Neutrophil (primary cell): ENCODE measurements around the gene ATP9A.

Experiments
- H3K27ac ChIP-seq: fragments of 200-600 bp; sonication (generic); 2 replicates; pipeline ENCODE4 v1.5.1; 2016; ENCODE audit warnings: mild to moderate bottlenecking, moderate library complexity
- H3K27me3 ChIP-seq: fragments of 200-600 bp; sonication (generic); 2 replicates; pipeline ENCODE4 v1.6.0; 2016; ENCODE audit warnings: mild to moderate bottlenecking
- H3K36me3 ChIP-seq: fragments of 200-600 bp; sonication (generic); 2 replicates; pipeline ENCODE4 v1.5.1; 2017
- H3K4me1 ChIP-seq, 2 experiments: fragments of 200-600 bp in 1 of 2; sonication (generic) in 1 of 2; 1 replicate in 1 of 2; 2 replicates in 1 of 2; pipeline versions ENCODE4 v1.5.1 to v1.6.1; 2013 to 2016; ENCODE audit warnings: low read depth in 1 of 2, low read length in 1 of 2, mild to moderate bottlenecking in 1 of 2, moderate library complexity in 1 of 2; ENCODE audit not compliant: control insufficient read depth in 1 of 2, insufficient read depth in 1 of 2
- H3K4me3 ChIP-seq, 2 experiments: fragments of 200-600 bp in 1 of 2; sonication (generic) in 1 of 2; 1 replicate in 1 of 2; 2 replicates in 1 of 2; pipeline ENCODE4 v1.5.1; 2013 to 2016; ENCODE audit warnings: low read depth in 1 of 2, low read length in 1 of 2, mild to moderate bottlenecking in 1 of 2, moderate library complexity in 1 of 2
- H3K9me3 ChIP-seq: fragments of 200-600 bp; sonication (generic); 2 replicates; pipeline ENCODE4 v1.5.1; 2016
- CTCF ChIP-seq: fragments of 200-600 bp; sonication (generic); IDR thresholded peaks from 2 replicates; pipeline ENCODE4 v1.5.1; 2016; ENCODE audit warnings: antibody characterized with exemption

Gene ATP9A

GRCh38 chr20:51608061-51608460, 160.1 kb downstream of the ATP9A start:
- H3K4me1 ChIP-seq: no peaks in the 10 kb centered on the region
- H3K36me3 ChIP-seq: no peaks in the 10 kb centered on the region
- H3K4me3 ChIP-seq: no peak overlapping the region
- H3K27ac ChIP-seq: no peak overlapping the region
- no peaks in the 10 kb centered on the region for H3K9me3 ChIP-seq
- H3K27me3 ChIP-seq: no peaks in the 10 kb centered on the region
- no peak for TF ChIP-seq CTCF

- TF ChIP-seq CTCF: no peak
- no peaks in the 10 kb centered on the region for H3K36me3 ChIP-seq
- no peaks in the 10 kb centered on the region for H3K4me1 ChIP-seq
These were observed 161.0 kb downstream of the ATP9A start for GRCh38 chr20:51607170-51607569.

GRCh38 chr20:51604851-51605250, 163.3 kb downstream of the ATP9A start:
- Histone ChIP-seq H3K36me3 (no peaks in the 10 kb centered on the region), H3K27me3 (no peaks in the 10 kb centered on the region), H3K4me3 (no peak overlapping the region), H3K27ac (no peak overlapping the region), H3K9me3 (no peaks in the 10 kb centered on the region), H3K4me1 (no peaks in the 10 kb centered on the region)
- TF ChIP-seq CTCF: no peak

More at GRCh38 chr20:51607170-51607569, 161.0 kb downstream of the ATP9A start:
- H3K4me3 ChIP-seq: no peak overlapping the region
- no peaks in the 10 kb centered on the region for H3K27me3 ChIP-seq
- H3K27ac ChIP-seq: no peak overlapping the region
- H3K9me3 ChIP-seq: no peaks in the 10 kb centered on the region

GRCh38 chr20:51602131-51602530, 166.1 kb downstream of the ATP9A start:
- no peak for TF ChIP-seq CTCF
- no peaks in the 10 kb centered on the region for H3K9me3 ChIP-seq
- no peaks in the 10 kb centered on the region for H3K27me3 ChIP-seq
- no peak overlapping the region for H3K4me3 ChIP-seq
- H3K27ac ChIP-seq: no peak overlapping the region
- no peaks in the 10 kb centered on the region for H3K4me1 ChIP-seq
- H3K36me3 ChIP-seq: no peaks in the 10 kb centered on the region

DNA sequence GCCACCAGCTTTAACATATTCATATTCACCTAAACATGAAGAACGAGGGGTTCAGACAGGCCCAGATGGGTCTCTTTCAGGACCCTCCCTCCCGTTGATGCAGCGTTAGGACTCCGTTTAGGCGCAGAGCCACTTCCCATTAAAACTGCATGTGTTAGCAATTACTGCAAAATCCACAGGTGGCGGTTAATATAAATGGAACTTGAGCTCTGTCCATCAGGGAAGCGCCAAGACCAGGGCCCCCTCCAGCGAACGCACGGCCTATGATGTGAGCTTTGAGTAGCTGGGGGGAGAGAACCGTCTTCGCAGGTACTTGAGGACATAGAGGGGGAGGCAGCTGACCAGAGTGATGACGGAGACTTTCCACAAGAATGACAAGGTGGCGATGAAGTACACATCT, 167.2 kb downstream of the ATP9A start:
- Histone ChIP-seq H3K4me1 (no peaks in the 10 kb centered on the region), H3K36me3 (no peaks in the 10 kb centered on the region), H3K27ac (no peak overlapping the region), H3K27me3 (no peaks in the 10 kb centered on the region), H3K4me3 (no peak overlapping the region), H3K9me3 (no peaks in the 10 kb centered on the region)
- no peak for TF ChIP-seq CTCF

DNA sequence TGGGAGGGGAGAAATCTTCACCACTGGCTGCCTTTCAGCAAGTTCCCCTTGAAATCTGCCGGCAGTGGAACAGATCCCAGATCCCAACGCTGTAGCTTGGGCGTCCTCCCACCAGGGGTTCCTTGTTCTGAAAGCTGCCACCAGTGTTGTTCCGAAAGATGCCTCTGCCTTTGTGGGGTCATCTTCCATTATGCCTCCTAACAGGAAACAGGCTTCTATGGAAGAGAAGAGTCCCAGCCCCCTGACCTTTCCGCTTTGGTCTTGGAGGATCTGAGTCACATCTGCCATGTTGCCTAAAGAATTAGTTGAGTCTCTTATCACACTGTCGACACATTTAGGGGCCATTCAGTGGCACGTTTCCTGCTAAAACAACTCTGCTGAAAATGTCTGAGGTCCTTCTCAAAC, 168.2 kb downstream of the ATP9A start:
- Histone ChIP-seq H3K27me3 (no peaks in the 10 kb centered on the region), H3K9me3 (no peaks in the 10 kb centered on the region), H3K36me3 (no peaks in the 10 kb centered on the region), H3K4me3 (no peak overlapping the region), H3K27ac (no peak overlapping the region), H3K4me1 (peaks cover 9% of the 10 kb centered on the region in 2 experiments)
- no peak for TF ChIP-seq CTCF
